ENCODE measurements around the gene AQP1. TPM values are rescaled to one million over a fixed set of nuclear protein-coding genes. Genes with fewer than 3 reads are reported as not detected.

Gene AQP1
- total RNA-seq, 2 donors from 2014 or later: 244 to 352 TPM

DNA sequence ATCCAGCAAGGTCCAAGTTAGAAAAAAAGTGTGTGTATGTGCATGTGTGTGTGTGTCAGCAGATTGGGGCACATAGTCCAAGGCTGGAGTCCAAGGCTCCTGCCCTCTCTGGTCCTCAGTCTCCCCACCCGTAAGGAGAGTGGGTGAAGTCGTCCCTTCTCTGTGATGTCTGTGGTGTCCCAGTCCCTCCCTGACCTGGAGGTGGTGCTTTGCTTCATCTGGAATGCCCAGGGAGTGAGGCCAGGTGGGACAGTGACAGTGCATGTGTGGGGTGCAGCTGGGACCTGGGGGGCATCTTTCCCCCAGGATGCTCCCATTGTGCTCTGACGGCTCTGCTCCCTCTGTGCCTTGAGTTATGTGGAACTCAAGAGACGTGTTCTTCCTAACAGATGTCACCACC, 18.0 kb downstream of the AQP1 start:
- intact Hi-C loops (cut with DNase I): no loop called here
- DNase-seq (no peak), ATAC-seq (no peak)

DNA sequence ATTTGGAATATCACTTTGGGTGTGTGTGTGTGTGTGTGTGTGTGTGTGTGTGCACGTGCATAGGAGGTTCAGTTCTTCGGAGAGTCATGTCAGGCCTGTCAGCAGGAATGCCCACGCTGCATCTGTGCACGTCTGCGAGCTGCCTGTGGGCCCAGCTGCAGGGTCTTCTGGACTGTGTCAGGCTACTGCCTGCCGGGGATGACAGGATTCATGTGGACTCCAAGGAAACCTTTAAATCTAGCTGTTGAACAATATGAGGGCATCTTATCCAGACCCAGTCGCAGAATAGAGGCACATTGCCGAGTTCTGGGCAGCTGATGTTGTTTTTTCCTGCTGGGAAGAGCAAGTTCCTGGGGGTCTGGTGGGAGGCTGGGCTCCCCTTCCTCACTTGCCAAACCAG, 19.0 kb downstream of the AQP1 start:
- intact Hi-C loops (cut with DNase I): no loop called here
- peak; percentile 7 to 69 for ATAC-seq
- no peak for DNase-seq

DNA sequence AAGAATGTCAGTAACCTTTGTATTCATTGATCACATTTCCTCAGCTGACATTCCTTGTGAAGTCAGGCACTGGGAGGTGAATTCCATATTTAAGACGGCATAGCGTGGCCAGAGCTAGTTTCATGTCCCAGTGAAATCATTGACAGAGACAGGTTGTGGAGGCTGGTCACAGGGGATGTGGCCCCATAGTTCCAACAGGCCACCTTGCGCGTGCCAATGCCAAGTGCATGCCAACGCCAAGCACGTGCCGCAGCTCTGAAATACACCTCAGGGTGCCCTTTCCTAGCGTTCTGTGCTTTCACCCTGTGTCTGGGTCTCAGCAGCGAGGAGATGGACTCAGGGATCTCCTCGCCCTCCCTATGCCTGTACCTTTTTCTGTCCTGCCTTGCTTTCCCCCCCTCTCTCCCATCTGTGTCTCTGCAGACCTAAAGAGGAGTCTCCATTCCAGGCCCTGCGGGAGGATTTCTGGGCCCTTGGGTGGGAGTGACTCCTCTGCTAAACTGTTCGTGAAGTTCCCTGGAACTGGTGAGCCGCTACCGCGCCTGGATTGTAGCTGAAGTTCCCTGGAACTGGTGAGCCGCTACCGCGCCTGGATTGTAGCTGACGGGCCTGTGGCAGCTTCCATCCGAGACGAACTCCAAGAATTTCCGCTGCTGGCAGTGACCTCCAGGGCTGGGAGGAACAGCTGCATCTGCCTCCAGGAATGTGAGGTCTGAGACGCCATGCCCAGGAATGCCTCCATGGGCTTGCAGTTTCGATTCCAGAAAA, 19.7 kb downstream of the AQP1 start:
- intact Hi-C loops (cut with DNase I): no loop called here
- DNase-seq: peak; percentile 55
- ATAC-seq: peak; percentile 46 to 51

DNA sequence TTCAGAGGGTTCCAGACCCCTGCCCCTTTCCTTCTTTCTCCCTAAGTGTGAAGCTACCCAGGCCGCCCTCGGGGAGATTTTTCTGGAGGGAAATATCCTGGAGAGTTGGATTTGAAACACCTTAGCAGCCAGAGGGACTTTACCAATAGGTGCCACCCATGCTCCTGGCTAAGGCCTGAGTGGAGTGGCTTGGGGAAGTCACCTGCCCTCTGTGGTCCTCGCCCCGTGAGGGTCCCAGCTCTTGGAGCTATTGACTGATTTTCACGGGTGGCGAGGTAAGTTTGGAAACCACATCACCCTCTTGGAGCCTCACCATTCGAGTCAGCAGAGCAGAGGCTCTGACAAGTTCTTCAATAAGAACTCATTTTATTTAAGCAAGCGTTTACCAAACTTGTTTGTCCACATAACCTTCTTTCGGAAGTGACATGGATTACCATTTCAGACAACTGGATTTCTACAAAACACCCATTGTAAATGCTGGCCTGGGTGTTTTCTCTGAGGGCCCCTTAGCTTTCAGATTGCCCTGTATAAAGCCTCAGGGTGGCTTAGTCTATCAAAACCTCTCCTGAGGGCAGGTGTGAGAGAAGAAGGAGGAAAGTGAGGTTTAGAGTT, 20.4 kb downstream of the AQP1 start:
- intact Hi-C loops (cut with DNase I): no loop called here
- DNase-seq (no peak), ATAC-seq (no peak)

DNA sequence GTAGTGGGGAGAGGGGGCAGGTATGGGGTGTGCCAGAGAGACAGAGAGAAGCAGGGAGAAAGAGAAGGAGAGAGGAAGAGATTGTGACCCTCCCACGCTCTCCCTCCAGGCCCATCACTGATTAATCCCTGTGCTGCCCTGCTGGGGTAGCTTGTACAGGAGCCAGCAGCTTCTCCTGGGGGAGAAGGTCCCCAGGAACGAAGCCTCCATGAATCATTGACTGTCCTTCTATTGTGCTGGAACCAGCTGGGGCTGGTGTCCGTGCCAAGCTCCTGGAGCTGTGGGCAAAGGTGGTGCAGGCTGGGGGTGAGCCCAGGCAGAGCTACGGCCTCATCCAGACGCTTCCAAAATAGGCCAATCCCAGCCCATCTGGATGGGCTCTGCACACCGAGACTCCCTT, 20.9 kb downstream of the AQP1 start:
- no peak for DNase-seq
- intact Hi-C loops (cut with DNase I): no loop called here
- no peak for ATAC-seq

DNA sequence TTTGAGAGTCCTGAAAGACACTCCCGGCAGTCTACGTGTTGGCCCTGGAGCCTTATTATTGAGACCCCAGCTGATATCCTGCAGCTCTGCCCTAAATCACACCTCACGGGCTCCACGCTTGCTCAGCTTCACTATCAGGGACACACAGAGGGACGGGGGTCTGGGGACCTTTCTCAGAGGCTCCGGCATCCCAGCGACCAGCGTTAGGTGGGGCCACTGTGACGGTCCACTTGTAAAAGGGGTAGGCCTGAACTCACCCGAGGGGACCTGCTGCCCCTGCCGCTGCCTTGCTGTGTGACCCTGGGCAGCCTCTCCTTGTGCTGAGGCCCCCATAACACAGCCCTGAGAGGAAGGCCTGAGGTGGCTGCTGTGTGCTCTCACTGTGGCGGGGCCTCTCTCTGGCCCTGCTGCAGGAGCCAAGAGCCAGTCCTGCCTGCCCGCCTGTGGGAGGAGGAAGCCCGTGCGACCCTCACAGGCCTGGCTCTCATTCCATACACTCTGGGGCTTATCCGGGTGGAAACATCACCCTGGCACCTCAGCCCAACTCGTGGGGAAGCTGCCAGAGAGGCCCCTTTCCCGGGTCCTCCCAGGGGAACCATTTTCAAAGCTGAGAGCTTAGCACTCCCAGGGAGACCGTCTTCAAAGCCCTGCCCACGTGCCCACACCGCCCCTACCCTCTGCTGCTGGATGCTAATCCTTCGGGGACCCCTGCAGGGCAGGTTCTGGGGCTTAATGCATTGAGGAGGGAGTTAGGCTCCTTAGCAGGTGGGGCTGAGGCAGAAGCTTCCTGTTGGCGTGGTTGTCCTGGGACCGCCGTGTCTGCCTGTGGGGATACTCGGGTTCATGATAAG, 21.7 kb downstream of the AQP1 start:
- ATAC-seq (no peak), DNase-seq (no peak)
- intact Hi-C loops (cut with DNase I): no loop called here

DNA sequence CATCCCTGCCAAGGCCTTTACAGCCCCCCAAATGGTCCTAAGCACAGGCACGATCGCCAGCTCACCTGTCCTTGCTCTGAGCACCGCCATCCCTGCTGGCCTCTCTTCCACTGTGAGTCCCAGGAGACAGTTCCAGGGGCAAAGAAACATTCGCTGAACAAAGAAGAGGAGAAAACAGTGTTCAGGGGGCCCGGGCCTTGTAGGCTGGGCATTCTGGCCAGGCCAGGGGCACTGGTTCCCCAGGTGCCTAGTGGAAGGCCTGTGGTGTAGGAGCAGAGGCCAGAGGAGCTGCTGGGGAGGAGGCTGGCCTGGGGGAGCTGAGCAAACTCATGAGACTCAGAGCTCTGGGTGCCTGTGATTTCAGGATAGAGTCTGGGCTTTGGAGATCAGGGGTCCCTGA, 22.6 kb downstream of the AQP1 start:
- DNase-seq: no peak
- intact Hi-C loops (cut with DNase I): no loop called here
- no peak for ATAC-seq

DNA sequence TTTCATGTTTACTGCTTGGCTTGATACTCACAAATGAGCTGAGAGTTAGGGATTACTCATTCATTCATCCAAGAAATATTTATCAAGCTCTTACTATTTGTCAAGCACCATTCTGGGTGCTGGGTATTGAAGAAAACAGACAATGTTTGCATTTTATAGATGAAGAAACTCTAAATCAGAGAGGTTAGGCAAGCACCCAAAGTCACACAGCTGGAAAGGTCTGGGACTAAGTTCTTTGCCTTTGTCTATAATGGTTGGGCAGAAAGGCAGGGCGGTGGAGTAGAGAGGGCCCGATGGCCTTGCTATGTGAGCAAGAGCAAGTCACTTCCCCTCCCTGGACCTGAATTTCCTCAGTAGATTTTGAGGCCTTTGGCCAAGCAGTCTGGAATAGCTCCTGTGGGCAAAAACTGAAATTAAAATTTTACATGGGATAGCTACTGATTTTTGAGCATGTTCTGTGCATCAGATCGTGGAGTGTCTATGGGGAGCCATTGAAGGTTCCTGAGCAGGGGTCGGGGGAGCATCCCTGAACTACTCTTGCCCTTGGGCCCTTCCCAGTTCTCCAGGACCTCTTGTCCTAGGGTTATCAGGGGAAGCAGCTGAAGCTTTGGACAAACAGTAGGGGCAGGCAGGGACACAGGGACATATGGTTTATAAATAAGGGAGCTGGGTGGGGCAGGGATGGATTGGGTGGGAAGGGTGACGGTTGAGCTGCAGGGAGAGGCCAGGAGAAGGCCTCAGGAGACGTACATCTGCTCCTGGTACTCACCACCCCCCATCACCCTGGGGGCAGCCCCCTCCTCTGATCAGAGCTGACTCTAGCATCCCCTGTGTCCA, 23.3 kb downstream of the AQP1 start:
- ATAC-seq (no peak), DNase-seq (no peak)
- intact Hi-C loops (cut with DNase I): loop anchor here in 1 of 2 donors (5.0 kb wide), 1 partner anchor 133 kb away; no protein-coding TSS in a partner anchor

DNA sequence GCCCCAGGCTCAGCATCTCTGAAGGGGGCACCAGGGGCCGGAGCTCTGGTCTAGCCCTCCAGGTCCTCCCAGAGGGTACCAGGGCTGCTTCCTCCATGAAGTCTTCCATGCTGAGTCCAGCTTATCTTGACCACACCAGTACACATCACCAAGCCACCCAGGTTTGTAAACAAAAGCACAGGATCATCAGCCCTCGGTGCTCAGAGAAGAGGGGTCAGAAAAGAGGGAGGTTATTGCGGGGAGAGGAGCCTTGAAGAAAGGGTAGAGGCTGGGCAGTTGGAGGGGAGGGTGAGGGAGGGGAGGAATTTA, 23.9 kb downstream of the AQP1 start:
- ATAC-seq: no peak
- intact Hi-C loops (cut with DNase I): loop anchor here in 1 of 2 donors (5.0 kb wide), 1 partner anchor 133 kb away; no protein-coding TSS in a partner anchor
- no peak for DNase-seq

DNA sequence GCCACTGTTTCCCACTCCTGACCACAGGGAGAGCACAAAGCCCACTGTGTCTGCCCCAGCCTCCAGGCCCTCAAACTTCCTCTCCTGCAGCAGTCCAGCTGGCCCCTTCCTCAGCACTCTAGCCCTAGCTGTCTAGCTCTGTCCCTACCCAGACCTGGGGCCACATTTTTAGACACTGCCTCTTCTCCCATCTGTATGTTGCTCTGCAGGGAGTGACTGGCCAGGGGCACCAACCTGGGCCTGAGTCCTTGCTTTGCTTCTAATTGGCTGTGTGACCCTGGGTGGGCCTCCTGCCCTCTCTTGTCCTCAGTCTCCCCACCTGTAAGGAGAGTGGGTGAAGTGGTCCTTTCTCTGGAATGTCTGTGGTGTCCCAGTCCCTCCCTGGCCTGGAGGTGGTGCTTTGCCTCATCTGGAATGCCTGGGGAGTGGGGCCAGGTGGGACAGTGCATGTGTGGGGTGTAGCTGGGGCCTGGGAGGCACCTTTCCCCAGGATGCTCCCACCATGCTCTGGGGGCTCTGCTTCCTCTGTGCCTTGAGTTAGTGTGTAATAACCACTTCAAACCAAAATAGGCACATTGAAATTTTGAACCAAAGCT, 25.1 kb downstream of the AQP1 start:
- ATAC-seq: no peak
- intact Hi-C loops (cut with DNase I): loop anchor here in 1 of 2 donors (5.0 kb wide), 1 partner anchor 134 kb away; no protein-coding TSS in a partner anchor
- DNase-seq: no peak

DNA sequence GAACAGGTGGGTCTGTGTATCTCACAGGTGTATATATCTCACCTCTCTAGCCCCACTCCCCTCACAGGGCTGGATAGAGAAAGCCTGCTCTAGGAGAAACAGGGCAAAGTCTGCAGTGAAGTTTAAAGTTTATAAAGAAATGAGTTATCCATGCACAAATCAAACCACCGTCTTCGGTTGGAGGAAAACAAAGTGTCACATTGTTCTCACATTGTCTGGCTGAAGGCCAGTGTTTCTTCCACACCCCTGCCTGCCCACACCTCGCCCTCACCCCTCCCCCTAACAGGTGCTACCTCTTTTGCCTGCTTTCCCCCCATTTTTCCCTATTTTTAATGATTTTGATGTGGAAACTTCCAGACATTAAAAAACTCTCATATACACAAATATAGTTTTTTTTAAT, 25.8 kb downstream of the AQP1 start:
- ATAC-seq (no peak), DNase-seq (no peak)
- intact Hi-C loops (cut with DNase I): loop anchor here in 1 of 2 donors (5.0 kb wide), 1 partner anchor 135 kb away; no protein-coding TSS in a partner anchor

DNA sequence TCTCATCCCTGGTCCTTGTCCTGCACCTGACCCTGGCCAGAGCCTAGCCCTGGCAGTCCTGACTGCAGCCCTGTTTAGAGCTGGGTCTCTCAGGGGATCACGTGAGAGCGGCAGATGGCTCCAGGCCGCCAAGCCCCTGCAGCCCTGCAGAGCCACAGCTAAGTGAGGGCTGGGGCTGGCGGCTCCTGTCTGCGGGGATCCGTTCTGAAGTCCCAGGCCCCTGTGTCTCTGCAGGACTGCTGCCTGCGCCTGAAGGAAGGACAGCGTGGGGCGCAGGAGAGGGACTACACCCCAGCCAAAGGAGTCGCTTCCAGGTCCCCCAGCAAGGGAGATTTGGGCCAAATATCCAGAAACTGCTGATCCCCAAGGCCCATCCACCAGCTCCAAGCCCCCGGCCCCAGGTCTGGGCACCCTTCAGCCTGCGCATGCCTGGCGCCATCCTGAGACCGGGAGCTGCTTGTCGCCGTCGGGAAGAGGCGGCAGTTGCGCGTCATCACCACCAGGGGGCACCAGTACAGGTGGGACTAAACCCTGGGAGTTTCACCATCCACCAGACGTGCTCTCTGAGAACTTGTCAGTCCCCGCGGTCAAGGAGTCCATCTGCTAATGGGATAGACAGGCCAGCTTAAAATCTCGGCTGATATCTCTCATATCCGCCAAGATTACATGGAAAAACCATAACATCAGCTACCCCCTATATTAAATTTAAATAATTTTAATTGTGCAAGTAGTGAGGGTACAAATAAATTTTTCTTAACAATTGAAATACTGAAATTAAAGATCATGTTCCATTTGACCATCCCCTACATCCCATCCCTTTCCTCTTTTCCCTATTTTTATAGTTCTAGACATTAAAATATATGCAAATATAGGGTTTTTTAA, 27.0 kb downstream of the AQP1 start:
- ATAC-seq (peak; percentile 86 to 91), DNase-seq (peak; percentile 83)
- intact Hi-C loops (cut with DNase I): loop anchor here in 1 of 2 donors (5.0 kb wide), 1 partner anchor 136 kb away; no protein-coding TSS in a partner anchor

DNA sequence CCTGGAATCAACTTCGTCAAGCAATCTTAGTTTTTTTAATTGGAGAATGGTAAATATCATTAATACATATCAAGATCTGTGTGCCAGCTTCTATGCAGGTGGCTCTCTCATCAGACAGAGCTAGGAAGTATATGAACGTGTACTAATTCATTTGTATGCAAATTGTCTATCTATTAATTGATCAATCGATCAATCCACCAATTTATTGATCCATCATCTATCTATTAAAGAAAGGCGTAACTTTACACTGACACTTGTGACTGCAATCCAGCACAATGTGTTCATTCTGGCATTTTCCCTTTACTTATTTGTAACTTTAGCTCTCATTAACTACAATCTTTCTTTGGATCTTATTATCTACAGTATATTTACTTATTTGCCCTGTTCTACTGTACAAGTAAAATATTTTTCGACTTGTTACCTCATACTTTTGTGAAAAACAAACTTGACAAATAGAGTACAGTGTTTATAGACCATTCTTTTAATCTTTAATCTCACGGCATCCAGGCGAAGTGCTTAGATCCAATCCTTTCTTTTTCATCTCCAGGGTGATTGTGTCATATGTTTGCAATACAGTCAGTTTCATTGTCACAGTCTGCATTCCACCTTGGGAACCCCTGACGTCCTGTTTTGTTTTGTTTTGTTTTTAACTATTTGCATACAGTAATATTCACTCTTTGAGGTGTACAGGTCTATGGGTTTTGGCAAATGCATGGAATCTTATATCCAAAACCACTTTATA, 30.1 kb downstream of the AQP1 start:
- ATAC-seq: no peak
- no peak for DNase-seq
- intact Hi-C loops (cut with DNase I): no loop called here

DNA sequence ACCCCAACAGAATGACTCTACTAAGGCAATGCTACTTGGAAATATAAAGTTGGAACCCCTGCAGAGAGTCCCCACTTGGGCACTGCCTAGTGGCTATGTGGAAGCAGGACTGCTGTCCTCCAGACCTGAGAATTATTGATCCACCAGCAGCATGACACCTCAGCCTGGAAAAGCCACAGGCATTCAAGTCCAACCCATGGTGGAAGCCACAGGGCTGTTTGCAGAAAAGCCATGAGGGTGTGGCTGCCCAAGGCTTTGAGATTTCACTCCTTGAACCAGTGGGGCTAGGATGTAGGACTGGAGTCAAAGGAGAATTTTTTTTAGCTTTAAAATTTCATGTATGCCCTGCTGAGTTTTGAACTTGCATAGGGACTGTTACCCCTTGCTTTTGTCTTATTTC, 38.5 kb downstream of the AQP1 start:
- ATAC-seq: no peak

DNA sequence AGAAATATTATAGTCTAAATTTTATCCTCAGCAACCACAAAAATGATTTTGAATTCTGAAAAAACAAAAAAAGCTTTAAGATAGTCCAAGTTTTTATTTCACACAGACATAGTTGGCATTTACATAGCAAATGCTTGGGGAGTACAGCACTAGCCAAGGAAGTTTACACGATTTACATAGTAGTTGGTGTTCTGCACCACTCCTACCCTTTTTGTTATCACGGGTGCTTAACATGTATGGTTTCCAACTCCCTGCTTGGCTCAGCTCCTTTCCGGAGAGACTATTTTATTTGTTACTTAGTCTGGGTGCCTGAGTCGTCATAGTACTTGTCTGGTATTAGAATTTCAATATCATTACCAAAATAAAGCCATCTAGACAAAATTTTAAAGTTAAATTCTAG, 43.3 kb downstream of the AQP1 start:
- no peak for ATAC-seq
- DNase-seq: no peak
- intact Hi-C loops (cut with DNase I): no loop called here

More for the DNA sequence above, 38.5 kb downstream of the AQP1 start:
- intact Hi-C loops (cut with DNase I): no loop called here
- no peak for DNase-seq

DNA sequence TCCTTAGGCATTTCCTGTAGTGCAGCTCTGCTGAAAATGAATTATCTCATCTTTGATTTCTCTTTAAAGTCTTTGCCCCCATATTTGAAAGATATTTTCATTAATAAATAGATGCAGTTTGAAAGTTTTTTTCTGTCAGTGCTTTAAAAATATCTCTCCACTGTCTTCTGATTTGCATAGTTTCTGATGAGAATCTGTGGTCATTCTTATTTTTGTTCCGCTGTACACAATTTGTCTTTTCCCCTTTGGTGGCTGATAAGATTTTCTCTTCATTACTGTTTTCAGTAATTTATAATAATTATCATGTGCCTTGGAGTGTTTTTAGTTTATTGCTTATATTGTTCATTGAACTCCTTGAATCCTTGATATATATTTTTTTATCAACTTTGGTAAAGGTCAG, 45.1 kb downstream of the AQP1 start:
- ATAC-seq (no peak), DNase-seq (no peak)
- intact Hi-C loops (cut with DNase I): no loop called here

DNA sequence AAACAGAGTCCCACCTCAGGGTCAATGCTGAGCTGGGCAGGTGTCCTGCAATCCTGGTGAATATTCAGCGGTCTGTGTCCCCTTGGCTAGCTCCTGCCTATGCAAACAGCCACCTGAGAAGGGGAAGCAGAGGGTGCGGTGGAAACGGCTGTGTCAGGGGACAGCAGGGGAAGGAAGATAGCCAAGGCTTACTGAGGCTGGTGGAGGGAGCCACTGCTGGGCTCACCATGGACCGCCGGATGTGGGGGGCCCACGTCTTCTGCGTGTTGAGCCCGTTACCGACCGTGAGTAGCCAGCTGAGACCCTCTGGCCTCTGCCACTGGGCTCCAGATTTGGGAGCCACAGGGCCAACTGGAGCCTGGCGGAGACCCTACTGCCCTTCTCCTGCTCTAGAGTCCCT, 52.2 kb downstream of the AQP1 start, which contains the start of gene GHRHR:
TSS of gene GHRHR (plus strand) at position 112 of the 400 bp plus-strand sequence. CDS start at position 228, 116 bp downstream.
- ATAC-seq (no peak), DNase-seq (no peak)
- intact Hi-C loops (cut with DNase I): no loop called here

Data from left cardiac atrium (tissue), 4 donors.